ENCODE measurements around the gene MYBBP1A. TPM values are rescaled to one million over a fixed set of nuclear protein-coding genes. Genes with fewer than 3 reads are reported as not detected.

The MYBBP1A gene
- total RNA-seq, 1 donor from 2014 or later = 108 TPM

- Mint-ChIP-seq H3K4me3 (peak overlapping the region; percentile 96), H3K9me3 (no peaks in the 10 kb centered on the region), H3K4me1 (peaks cover 28% of the 10 kb centered on the region), H3K27ac (no peak overlapping the region), H3K27me3 (no peaks in the 10 kb centered on the region), H3K36me3 (ENCODE audit: low read depth) (peaks cover 51% of the 10 kb centered on the region)
- CTCF ChIA-PET = interaction anchor here (1.7 to 2.7 kb wide), 3 partner anchors 11 to 14 kb away, joined by 6 to 12 read pairs (median 9); no protein-coding TSS in a partner anchor
- TF ChIP-seq, protein P1, sequence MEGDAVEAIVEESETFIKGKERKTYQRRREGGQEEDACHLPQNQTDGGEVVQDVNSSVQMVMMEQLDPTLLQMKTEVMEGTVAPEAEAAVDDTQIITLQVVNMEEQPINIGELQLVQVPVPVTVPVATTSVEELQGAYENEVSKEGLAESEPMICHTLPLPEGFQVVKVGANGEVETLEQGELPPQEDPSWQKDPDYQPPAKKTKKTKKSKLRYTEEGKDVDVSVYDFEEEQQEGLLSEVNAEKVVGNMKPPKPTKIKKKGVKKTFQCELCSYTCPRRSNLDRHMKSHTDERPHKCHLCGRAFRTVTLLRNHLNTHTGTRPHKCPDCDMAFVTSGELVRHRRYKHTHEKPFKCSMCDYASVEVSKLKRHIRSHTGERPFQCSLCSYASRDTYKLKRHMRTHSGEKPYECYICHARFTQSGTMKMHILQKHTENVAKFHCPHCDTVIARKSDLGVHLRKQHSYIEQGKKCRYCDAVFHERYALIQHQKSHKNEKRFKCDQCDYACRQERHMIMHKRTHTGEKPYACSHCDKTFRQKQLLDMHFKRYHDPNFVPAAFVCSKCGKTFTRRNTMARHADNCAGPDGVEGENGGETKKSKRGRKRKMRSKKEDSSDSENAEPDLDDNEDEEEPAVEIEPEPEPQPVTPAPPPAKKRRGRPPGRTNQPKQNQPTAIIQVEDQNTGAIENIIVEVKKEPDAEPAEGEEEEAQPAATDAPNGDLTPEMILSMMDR (IDR thresholded peaks at IDR 0.05) = no peak
- POLR2A ChIA-PET = interaction anchor here (1.0 to 2.3 kb wide), 3 partner anchors 9 to 410 kb away, joined by 3 to 13 read pairs (median 4); partner anchors contain the start of genes CYB5D2 and ZZEF1
- no peak for ATAC-seq (ENCODE audit: low read depth)
- no peak for DNase-seq
- intact Hi-C loops (cut with micrococcal nuclease) = loop anchor here (2.0 kb wide), 1 partner anchor 157 kb away; the partner anchor contains the start of gene ARRB2
Observed at GRCh38 chr17:4553669-4554068, 1.5 kb downstream of the MYBBP1A start.

- no peak overlapping the region for H3K27ac Mint-ChIP-seq
- ChIA-PET CTCF (interaction anchor here (0.9 to 2.7 kb wide), 2 partner anchors 11 to 15 kb away, joined by 3 to 12 read pairs; no protein-coding TSS in a partner anchor), POLR2A (no interaction called here)
- peaks cover 28% of the 10 kb centered on the region for H3K4me1 Mint-ChIP-seq
- intact Hi-C loops (cut with micrococcal nuclease) = no loop called here
- H3K4me3 Mint-ChIP-seq = no peak overlapping the region
- no peaks in the 10 kb centered on the region for H3K27me3 Mint-ChIP-seq
- no peak for ATAC-seq (ENCODE audit: low read depth)
- TF ChIP-seq, protein P1 (IDR thresholded peaks at IDR 0.05) = no peak
- peaks cover 66% of the 10 kb centered on the region for H3K36me3 Mint-ChIP-seq (ENCODE audit: low read depth)
- DNase-seq = no peak
- no peaks in the 10 kb centered on the region for H3K9me3 Mint-ChIP-seq
Observed at GRCh38 chr17:4551796-4552525, 3.2 kb downstream of the MYBBP1A start.

- Mint-ChIP-seq H3K27ac (no peak overlapping the region), H3K4me3 (no peak overlapping the region), H3K27me3 (no peaks in the 10 kb centered on the region), H3K4me1 (peaks cover 27% of the 10 kb centered on the region), H3K36me3 (ENCODE audit: low read depth) (peaks cover 73% of the 10 kb centered on the region), H3K9me3 (no peaks in the 10 kb centered on the region)
- ChIA-PET POLR2A (no interaction called here), CTCF (interaction anchor here (2.7 kb wide), 1 partner anchor 16 kb away, joined by 12 read pairs; no protein-coding TSS in a partner anchor)
- ATAC-seq (ENCODE audit: low read depth) (no peak), DNase-seq (no peak)
- TF ChIP-seq, protein P1 (IDR thresholded peaks at IDR 0.05) = no peak
- intact Hi-C loops (cut with micrococcal nuclease) = no loop called here
Observed at GRCh38 chr17:4551141-4551540, 4.0 kb downstream of the MYBBP1A start.

DNA sequence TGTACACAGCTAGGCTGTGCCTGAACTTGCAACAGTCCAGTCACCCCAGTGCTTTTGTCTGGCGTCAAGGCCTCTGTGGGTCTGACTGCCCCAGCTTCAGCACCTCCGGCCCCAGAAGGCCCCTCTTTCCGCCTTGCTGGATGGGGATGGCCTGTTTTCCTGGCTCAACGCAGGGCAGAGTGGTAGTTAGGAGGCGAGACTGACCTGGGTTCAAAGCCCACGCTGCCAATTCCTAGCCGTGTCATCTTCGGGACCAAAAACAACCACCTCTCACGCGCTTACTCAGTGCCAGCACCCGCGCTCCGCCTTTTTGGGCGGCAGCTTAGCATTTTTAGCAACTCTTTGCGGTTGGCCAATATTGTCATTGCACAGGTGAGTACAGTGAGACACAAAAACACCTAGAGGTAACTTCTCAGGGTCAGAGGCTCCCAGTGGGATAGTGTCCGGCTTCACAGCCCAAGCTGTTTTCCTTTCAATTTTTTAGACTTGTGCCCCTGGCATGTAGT lies 4.6 kb downstream of the MYBBP1A start:
- intact Hi-C loops (cut with micrococcal nuclease) = no loop called here
- POLR2A ChIA-PET = interaction anchor here (0.7 kb wide), 1 partner anchor 12 kb away, joined by 3 read pairs; no protein-coding TSS in a partner anchor
- no peaks in the 10 kb centered on the region for H3K27me3 Mint-ChIP-seq

More for the DNA sequence above, 4.6 kb downstream of the MYBBP1A start:
- Mint-ChIP-seq H3K9me3 (no peaks in the 10 kb centered on the region), H3K4me3 (no peak overlapping the region), H3K4me1 (peaks cover 21% of the 10 kb centered on the region), H3K27ac (no peak overlapping the region), H3K36me3 (ENCODE audit: low read depth) (peaks cover 77% of the 10 kb centered on the region)
- TF ChIP-seq, protein P1 (IDR thresholded peaks at IDR 0.05) = no peak
- no peak for ATAC-seq (ENCODE audit: low read depth)
- CTCF ChIA-PET = no interaction called here
- no peak for DNase-seq
